Vagina (tissue), 2 donors: ENCODE measurements around the gene SNAPC5. TPM values are rescaled to one million over a fixed set of nuclear protein-coding genes. Genes with fewer than 3 reads are reported as not detected.
"Not testable (repeated sequence)": the region's sequence is repeated elsewhere in the genome, so short reads cannot be mapped to it uniquely, and the experiment has no call there.

ENCODE experiments used
- DNase-seq, 2 donors: peaks; one replicate each; pipeline ENCODE4 v3.0.0-alpha.2; 2017; ENCODE audit errors: extremely low spot score in 2 of 2
- H3K27ac ChIP-seq: fragments of 200-600 bp; sonication (generic); one replicate; pipeline ENCODE4 v1.5.1; 2019
- H3K27me3 ChIP-seq: fragments of 200-600 bp; sonication (generic); one replicate; pipeline ENCODE4 v1.5.1; 2019
- H3K36me3 ChIP-seq, 2 donors: fragments of 200-600 bp; sonication (generic); one replicate each; pipeline ENCODE4 v1.5.1; 2017 to 2019
- H3K4me1 ChIP-seq: fragments of 200-600 bp; sonication (generic); one replicate; pipeline ENCODE4 v1.5.1; 2019
- H3K4me3 ChIP-seq, 2 donors: fragments of 200-600 bp; sonication (generic); 1 replicate in 1 of 2; 2 replicates in 1 of 2; pipeline ENCODE4 v1.5.1; 2016 to 2019
- H3K9me3 ChIP-seq: fragments of 200-600 bp; sonication (generic); one replicate; pipeline ENCODE4 v1.5.1; 2019
- CTCF ChIP-seq, 3 experiments: fragments of 450-650 bp in 2 of 3; fragments of 200-600 bp in 1 of 3; sonication (generic) in 1 of 3; IDR thresholded peaks; one replicate each; pipeline ENCODE4 v1.5.1; 2017 to 2019; ENCODE audit warnings: antibody characterized with exemption in 3 of 3, mild to moderate bottlenecking in 2 of 3, moderate library complexity in 2 of 3
- POLR2A ChIP-seq, 2 donors: fragments of 450-650 bp; IDR thresholded peaks; one replicate each; pipeline ENCODE4 v1.6.1; 2017; ENCODE audit warnings: antibody characterized with exemption in 2 of 2, mild to moderate bottlenecking in 2 of 2, moderate library complexity in 2 of 2
- POLR2AphosphoS5 ChIP-seq, 2 donors: sonication (generic); formaldehyde crosslinking; IDR thresholded peaks; one replicate each; pipeline ENCODE4 v1.9.0; 2017; ENCODE audit warnings: antibody characterized with exemption in 2 of 2, mild to moderate bottlenecking in 2 of 2, low read depth in 1 of 2; ENCODE audit not compliant: insufficient read depth in 1 of 2
- intact Hi-C: fragments of 100-400 bp; cut with DNase I; formaldehyde crosslinking; loops from one replicate; pipeline ENCODE4 v1.15.1; 2023
- total RNA-seq: library from RNA; depleted of rRNA; stranded (reverse); fragments of >200 nt; gene quantifications from one replicate; pipeline ENCODE4 v1.2.3, GENCODE V29; 2016

SNAPC5 gene
- total RNA-seq, 1 donor from 2014 or later, result 27.0 TPM

- Histone ChIP-seq H3K9me3 (no peaks in the 10 kb centered on the region), H3K4me1 (peaks cover 26% of the 10 kb centered on the region), H3K36me3 (peaks cover 0 to 30% of the 10 kb centered on the region in 2 donors), H3K4me3 (peak overlapping the region; percentile 88 to 95), H3K27ac (peak overlapping the region; percentile 83), H3K27me3 (no peaks in the 10 kb centered on the region)
- intact Hi-C loops, result no loop called here
- no peak for TF ChIP-seq POLR2AphosphoS5 (IDR thresholded peaks at IDR 0.05; ENCODE audit: insufficient read depth in 1 of 2, low read depth in 1 of 2)
- TF ChIP-seq CTCF (IDR thresholded peaks at IDR 0.05), result no peak
- TF ChIP-seq POLR2A (IDR thresholded peaks at IDR 0.05), result no peak
- no peak for DNase-seq
These were observed 7.9 kb upstream of the SNAPC5 start for GRCh38 chr15:66505430-66505811.

- intact Hi-C loops, result no loop called here
- peak within 1 kb of the TSS; percentile 88 to 95 for H3K4me3 ChIP-seq
- no peaks in the 10 kb centered on the region for H3K27me3 ChIP-seq
- peak within 1 kb of the TSS; percentile 83 for H3K27ac ChIP-seq
- H3K36me3 ChIP-seq, result peaks cover 0 to 36% of the 10 kb centered on the region in 2 donors
- no peak for DNase-seq
- no peaks in the 10 kb centered on the region for H3K9me3 ChIP-seq
- H3K4me1 ChIP-seq, result peaks cover 26% of the 10 kb centered on the region
- peak; percentile 87 to 94 for TF ChIP-seq POLR2AphosphoS5 (IDR thresholded peaks at IDR 0.05; ENCODE audit: insufficient read depth in 1 of 2, low read depth in 1 of 2)
- peak in 2 of 3 experiments; percentile 8 to 14 for TF ChIP-seq CTCF (IDR thresholded peaks at IDR 0.05)
- TF ChIP-seq POLR2A (IDR thresholded peaks at IDR 0.05), result peak in 1 of 2 donors; percentile 84
These were observed 7.2 kb upstream of the SNAPC5 start, which contains the start of the genes RPL4 and ZWILCH for GRCh38 chr15:66504563-66505429. TSS of gene RPL4 (minus strand) at chr15:66504855. CDS start at chr15:66504790, 65 bp downstream. TSS of gene ZWILCH (plus strand) at chr15:66505326. CDS start at chr15:66505339, 13 bp downstream.

GRCh38 chr15:66503780-66504562, 6.4 kb upstream of the SNAPC5 start:
- Histone ChIP-seq H3K4me1 (peaks cover 26% of the 10 kb centered on the region), H3K27me3 (no peaks in the 10 kb centered on the region), H3K36me3 (peaks cover 0 to 44% of the 10 kb centered on the region in 2 donors), H3K27ac (peak overlapping the region; percentile 83), H3K4me3 (peak overlapping the region; percentile 88 to 95), H3K9me3 (no peaks in the 10 kb centered on the region)
- intact Hi-C loops, result no loop called here
- TF ChIP-seq POLR2A (IDR thresholded peaks at IDR 0.05), result no peak
- TF ChIP-seq POLR2AphosphoS5 (IDR thresholded peaks at IDR 0.05; ENCODE audit: insufficient read depth in 1 of 2, low read depth in 1 of 2), result no peak
- DNase-seq, result no peak

- DNase-seq, H3K9me3 ChIP-seq, intact Hi-C loops, H3K27me3 ChIP-seq: not testable (repeated sequence)
- Histone ChIP-seq H3K36me3 (peaks cover 0 to 51% of the 10 kb centered on the region in 2 donors), H3K4me3 (peak overlapping the region; percentile 88 to 95), H3K27ac (peak overlapping the region; percentile 83), H3K4me1 (peaks cover 26% of the 10 kb centered on the region)
These were observed 5.6 kb upstream of the SNAPC5 start for GRCh38 chr15:66503041-66503648.

GRCh38 chr15:66502491-66502890, 4.9 kb upstream of the SNAPC5 start:
- TF ChIP-seq POLR2AphosphoS5 (IDR thresholded peaks at IDR 0.05; ENCODE audit: insufficient read depth in 1 of 2, low read depth in 1 of 2) (no peak), CTCF (IDR thresholded peaks at IDR 0.05) (no peak), POLR2A (IDR thresholded peaks at IDR 0.05) (no peak)
- Histone ChIP-seq H3K4me1 (peaks cover 31% of the 10 kb centered on the region), H3K36me3 (peaks cover 0 to 51% of the 10 kb centered on the region in 2 donors), H3K9me3 (no peaks in the 10 kb centered on the region), H3K27me3 (no peaks in the 10 kb centered on the region), H3K4me3 (no peak overlapping the region), H3K27ac (no peak overlapping the region)
- intact Hi-C loops, result no loop called here
- DNase-seq, result no peak

GRCh38 chr15:66500346-66500745, 2.8 kb upstream of the SNAPC5 start:
- not testable (repeated sequence) for H3K27me3 ChIP-seq, H3K9me3 ChIP-seq, H3K4me3 ChIP-seq, DNase-seq, H3K27ac ChIP-seq
- Histone ChIP-seq H3K36me3 (peaks cover 0 to 54% of the 10 kb centered on the region in 2 donors), H3K4me1 (peaks cover 43% of the 10 kb centered on the region)
- intact Hi-C loops, result loop anchor here (1.0 kb wide), 1 partner anchor 114 kb away; the partner anchor contains the start of gene MAP2K1
